GM23338 (cell line): ENCODE measurements around the gene DLG2. TPM values are rescaled to one million over a fixed set of nuclear protein-coding genes. Genes with fewer than 3 reads are reported as not detected.

Source experiments
- ATAC-seq: fragments of 200-7000 bp; cut with Tn5 transposase; 3 replicates; pipeline ENCODE4 v1.9.1; 2020
- DNase-seq: peaks from one replicate; pipeline ENCODE4 v3.0.0-alpha.2; 2015; ENCODE audit warnings: low spot score
- H2AFZ ChIP-seq: fragments of 200-600 bp; sonication (generic); 2 replicates; pipeline ENCODE4 v1.8.0; 2016; ENCODE audit warnings: antibody characterized with exemption, mild to moderate bottlenecking, moderate library complexity
- H3F3A ChIP-seq: fragments of 200-600 bp; sonication (generic); replicated peaks from 2 replicates; pipeline ENCODE4 v1.8.0; 2017; ENCODE audit warnings: antibody characterized with exemption, mixed run types, low read depth
- H3K27ac ChIP-seq: fragments of 200-600 bp; sonication (generic); 2 replicates; pipeline ENCODE4 v1.6.1; 2016; ENCODE audit warnings: low read depth
- H3K27me3 ChIP-seq: fragments of 200-600 bp; sonication (generic); 2 replicates; pipeline ENCODE4 v1.8.0; 2016; ENCODE audit warnings: mild to moderate bottlenecking, mixed run types, moderate library complexity; ENCODE audit not compliant: insufficient read depth
- H3K36me3 ChIP-seq: fragments of 200-600 bp; sonication (generic); 2 replicates; pipeline ENCODE4 v1.8.0; 2016; ENCODE audit warnings: mild to moderate bottlenecking; ENCODE audit not compliant: insufficient read depth
- H3K4me1 ChIP-seq: fragments of 200-600 bp; sonication (generic); 2 replicates; pipeline ENCODE4 v1.8.0; 2016; ENCODE audit warnings: mild to moderate bottlenecking, moderate library complexity; ENCODE audit not compliant: insufficient read depth
- H3K4me2 ChIP-seq: fragments of 200-600 bp; sonication (generic); 2 replicates; pipeline ENCODE4 v1.7.1; 2017; ENCODE audit warnings: mixed run types
- H3K4me3 ChIP-seq: fragments of 200-600 bp; sonication (generic); 2 replicates; pipeline ENCODE4 v1.6.1; 2016; ENCODE audit warnings: mixed run types
- H3K79me2 ChIP-seq: fragments of 200-600 bp; sonication (generic); replicated peaks from 2 replicates; pipeline ENCODE4 v1.8.0; 2017; ENCODE audit warnings: mild to moderate bottlenecking; ENCODE audit not compliant: insufficient read depth
- H3K9me2 ChIP-seq: fragments of 200-600 bp; sonication (generic); 2 replicates; pipeline ENCODE4 v1.8.0; 2017; ENCODE audit not compliant: insufficient read depth
- H4K20me1 ChIP-seq: fragments of 200-600 bp; sonication (generic); replicated peaks from 2 replicates; pipeline ENCODE4 v1.8.0; 2017; ENCODE audit warnings: mild to moderate bottlenecking; ENCODE audit not compliant: insufficient read depth
- H3K27ac Mint-ChIP-seq: 2 replicates; pipeline ENCODE4 v1.8.0; 2020; ENCODE audit warnings: inconsistent platforms, mild to moderate bottlenecking, moderate library complexity, mixed read lengths
- H3K27me3 Mint-ChIP-seq: 3 replicates; pipeline ENCODE4 v1.8.0; 2022; ENCODE audit warnings: low read depth, mild to moderate bottlenecking, moderate library complexity, mixed read lengths, inconsistent platforms; ENCODE audit not compliant: insufficient read depth, poor library complexity
- H3K36me3 Mint-ChIP-seq: 3 replicates; pipeline ENCODE4 v1.8.0; 2021; ENCODE audit warnings: low read depth, mild to moderate bottlenecking, inconsistent platforms, moderate library complexity, mixed read lengths
- H3K4me1 Mint-ChIP-seq: 3 replicates; pipeline ENCODE4 v1.8.0; 2020; ENCODE audit warnings: mild to moderate bottlenecking, inconsistent platforms, mixed read lengths
- H3K4me3 Mint-ChIP-seq: 3 replicates; pipeline ENCODE4 v1.8.0; 2021; ENCODE audit warnings: moderate library complexity, mild to moderate bottlenecking, inconsistent platforms, mixed read lengths
- H3K9me3 Mint-ChIP-seq: 3 replicates; pipeline ENCODE4 v1.8.0; 2020; ENCODE audit warnings: moderate library complexity, mild to moderate bottlenecking, inconsistent platforms, mixed read lengths
- CREB1 ChIP-seq: fragments of 250-450 bp; sonication (Bioruptor Pico); IDR thresholded peaks from 2 replicates; pipeline ENCODE4 v1.5.0; 2020; ENCODE audit warnings: low read depth, mild to moderate bottlenecking, moderate library complexity
- EZH2 ChIP-seq: fragments of 200-600 bp; sonication (generic); IDR thresholded peaks from one replicate; pipeline ENCODE4 v1.8.0; 2017; ENCODE audit warnings: antibody characterized with exemption, mild to moderate bottlenecking, low read depth; ENCODE audit not compliant: unreplicated experiment
- EZH2phosphoT487 ChIP-seq: fragments of 200-600 bp; sonication (generic); IDR thresholded peaks from one replicate; pipeline ENCODE4 v1.8.1; 2018; ENCODE audit warnings: antibody characterized with exemption; ENCODE audit not compliant: unreplicated experiment
- JUNB ChIP-seq: IDR thresholded peaks from one replicate; pipeline ENCODE4 v1.6.1; 2016; ENCODE audit warnings: antibody characterized with exemption; ENCODE audit not compliant: unreplicated experiment
- NANOG ChIP-seq: IDR thresholded peaks from 2 replicates; pipeline ENCODE4 v1.6.1; 2016; ENCODE audit warnings: antibody characterized with exemption, borderline replicate concordance
- POLR2AphosphoS5 ChIP-seq: IDR thresholded peaks from 2 replicates; pipeline ENCODE4 v1.6.1; 2016; ENCODE audit warnings: antibody characterized with exemption, low read depth
- REST ChIP-seq: IDR thresholded peaks from one replicate; pipeline ENCODE4 v1.6.1; 2018; ENCODE audit warnings: antibody characterized with exemption; ENCODE audit not compliant: unreplicated experiment
- STAT1 ChIP-seq: IDR thresholded peaks from one replicate; pipeline ENCODE4 v1.6.1; 2016; ENCODE audit warnings: antibody characterized with exemption; ENCODE audit not compliant: unreplicated experiment
- ZNF114 ChIP-seq: fragments of 250-450 bp; sonication (Bioruptor Pico); IDR thresholded peaks from 2 replicates; pipeline ENCODE4 v1.5.0; 2020; ENCODE audit warnings: mild to moderate bottlenecking, moderate library complexity
- ZNF331 ChIP-seq: fragments of 250-450 bp; sonication (Bioruptor Pico); IDR thresholded peaks from 2 replicates; pipeline ENCODE4 v1.5.0; 2020; ENCODE audit warnings: low read depth, mild to moderate bottlenecking, moderate library complexity
- polyA plus RNA-seq: library from polyadenylated mRNA; unstranded; fragments of >200 nt; fragmentation: Nextera tagmentation; extraction: Ambion mirVana; gene quantifications from 2 replicates; pipeline ENCODE4 v1.2.1, GENCODE V29; 2016
- total RNA-seq: library from RNA; depleted of rRNA; stranded (reverse); fragments of >200 nt; shearing (Covaris generic); gene quantifications from 2 replicates; pipeline ENCODE4 v1.2.3, GENCODE V29; 2014
- TF ChIP-seq, protein P1 (sequence below): IDR thresholded peaks from 2 replicates; pipeline ENCODE4 v1.6.1; 2016; ENCODE audit warnings: antibody characterized with exemption
- TF ChIP-seq, protein P2 (sequence below), 2 experiments: fragments of 200-600 bp in 1 of 2; sonication (generic) in 1 of 2; conservative IDR thresholded peaks; 2 replicates each; pipeline versions ENCODE4 v1.5.1 to v1.6.1; 2016 to 2017; ENCODE audit warnings: antibody characterized with exemption in 2 of 2, low read depth in 2 of 2, mild to moderate bottlenecking in 2 of 2, moderate library complexity in 1 of 2

The DLG2 gene
- total and polyA plus RNA-seq, 2 experiments from 2014 or later: 19.8 to 21.5 TPM

DNA sequence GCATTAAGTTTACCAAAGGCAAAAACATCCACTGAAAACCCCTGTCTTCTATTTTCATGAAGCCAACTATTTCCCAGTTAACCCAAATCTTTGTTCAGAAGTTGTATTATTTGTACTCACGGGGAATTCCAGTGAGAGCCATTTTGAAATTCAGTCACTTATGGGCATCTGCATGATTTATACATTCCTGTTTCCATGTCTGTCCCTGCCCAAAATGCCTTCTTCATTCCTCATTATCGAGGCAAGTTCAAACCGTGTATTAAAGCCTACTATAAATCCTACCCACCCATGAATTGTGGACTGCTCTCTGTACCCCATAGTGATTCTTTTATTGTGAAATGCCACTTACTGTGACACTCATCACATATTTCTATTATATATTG is 772.7 kb downstream of the DLG2 start (continued):
- TF ChIP-seq ZNF114 (CRISPR knock-in tag) (no peak), ZNF331 (no peak)
- TF ChIP-seq, protein P1, sequence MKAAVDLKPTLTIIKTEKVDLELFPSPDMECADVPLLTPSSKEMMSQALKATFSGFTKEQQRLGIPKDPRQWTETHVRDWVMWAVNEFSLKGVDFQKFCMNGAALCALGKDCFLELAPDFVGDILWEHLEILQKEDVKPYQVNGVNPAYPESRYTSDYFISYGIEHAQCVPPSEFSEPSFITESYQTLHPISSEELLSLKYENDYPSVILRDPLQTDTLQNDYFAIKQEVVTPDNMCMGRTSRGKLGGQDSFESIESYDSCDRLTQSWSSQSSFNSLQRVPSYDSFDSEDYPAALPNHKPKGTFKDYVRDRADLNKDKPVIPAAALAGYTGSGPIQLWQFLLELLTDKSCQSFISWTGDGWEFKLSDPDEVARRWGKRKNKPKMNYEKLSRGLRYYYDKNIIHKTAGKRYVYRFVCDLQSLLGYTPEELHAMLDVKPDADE: no peak

DNA sequence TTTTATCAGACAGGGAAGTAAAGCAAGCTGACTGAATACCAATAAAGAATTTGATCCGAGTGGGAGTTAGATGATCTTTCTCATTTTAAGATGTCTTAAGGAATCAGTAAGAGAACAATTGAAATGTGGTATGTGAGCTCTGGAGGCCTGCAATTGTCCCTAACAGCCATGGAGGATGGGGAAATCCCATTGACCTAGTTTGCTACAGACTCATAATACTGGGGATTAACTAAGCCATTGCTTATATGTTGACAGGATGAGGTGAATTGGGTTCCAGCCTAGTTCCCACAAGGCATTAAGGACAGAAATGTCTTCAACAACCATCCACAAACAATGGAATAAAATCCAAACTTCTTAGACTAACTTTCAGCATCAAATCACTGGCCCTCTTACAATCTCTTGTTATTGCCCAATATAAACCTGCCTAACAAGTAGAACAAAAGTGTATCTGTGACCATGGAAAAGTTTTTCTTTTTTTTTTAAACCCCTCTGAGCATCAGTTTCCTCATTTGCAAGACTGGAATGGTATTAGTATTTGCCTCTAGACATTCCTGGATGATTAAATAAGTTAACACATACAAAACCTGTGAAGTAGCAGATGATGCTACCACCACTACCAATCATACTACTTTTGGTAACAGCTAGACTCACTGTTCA is 773.2 kb downstream of the DLG2 start:
- Histone ChIP-seq H4K20me1 (no peaks in the 10 kb centered on the region), H3K27ac (no peak overlapping the region), H3K4me1 (no peaks in the 10 kb centered on the region), H3K79me2 (no peaks in the 10 kb centered on the region), H3F3A (no peaks in the 10 kb centered on the region), H3K4me2 (no peak overlapping the region), H3K9me2 (peaks cover 6% of the 10 kb centered on the region; the same call in 1 of the 2 replicates), H3K4me3 (no peak overlapping the region), H3K27me3 (no peaks in the 10 kb centered on the region), H3K36me3 (no peaks in the 10 kb centered on the region), H2AFZ (no peak overlapping the region)
- DNase-seq: no peak
- Mint-ChIP-seq H3K4me3 (no peak overlapping the region), H3K36me3 (no peaks in the 10 kb centered on the region), H3K9me3 (no peaks in the 10 kb centered on the region), H3K27ac (no peak overlapping the region), H3K27me3 (no peaks in the 10 kb centered on the region), H3K4me1 (peaks cover 3% of the 10 kb centered on the region; the same call in 2 of the 3 replicates)
- ATAC-seq: no peak
- TF ChIP-seq EZH2: no peak
- TF ChIP-seq ZNF331: no peak
- TF ChIP-seq, protein P2, sequence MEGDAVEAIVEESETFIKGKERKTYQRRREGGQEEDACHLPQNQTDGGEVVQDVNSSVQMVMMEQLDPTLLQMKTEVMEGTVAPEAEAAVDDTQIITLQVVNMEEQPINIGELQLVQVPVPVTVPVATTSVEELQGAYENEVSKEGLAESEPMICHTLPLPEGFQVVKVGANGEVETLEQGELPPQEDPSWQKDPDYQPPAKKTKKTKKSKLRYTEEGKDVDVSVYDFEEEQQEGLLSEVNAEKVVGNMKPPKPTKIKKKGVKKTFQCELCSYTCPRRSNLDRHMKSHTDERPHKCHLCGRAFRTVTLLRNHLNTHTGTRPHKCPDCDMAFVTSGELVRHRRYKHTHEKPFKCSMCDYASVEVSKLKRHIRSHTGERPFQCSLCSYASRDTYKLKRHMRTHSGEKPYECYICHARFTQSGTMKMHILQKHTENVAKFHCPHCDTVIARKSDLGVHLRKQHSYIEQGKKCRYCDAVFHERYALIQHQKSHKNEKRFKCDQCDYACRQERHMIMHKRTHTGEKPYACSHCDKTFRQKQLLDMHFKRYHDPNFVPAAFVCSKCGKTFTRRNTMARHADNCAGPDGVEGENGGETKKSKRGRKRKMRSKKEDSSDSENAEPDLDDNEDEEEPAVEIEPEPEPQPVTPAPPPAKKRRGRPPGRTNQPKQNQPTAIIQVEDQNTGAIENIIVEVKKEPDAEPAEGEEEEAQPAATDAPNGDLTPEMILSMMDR (conservative IDR thresholded peaks at IDR 0.05; ENCODE audit: low read depth in 2 of 2): no peak
- no peak for TF ChIP-seq NANOG
- TF ChIP-seq JUNB: no peak
- no peak for TF ChIP-seq POLR2AphosphoS5
- no peak for TF ChIP-seq CREB1
- no peak for TF ChIP-seq ZNF114 (CRISPR knock-in tag)
- TF ChIP-seq EZH2phosphoT487: no peak
- no peak for TF ChIP-seq STAT1
- TF ChIP-seq, protein P1: no peak
- no peak for TF ChIP-seq REST
